Measurements from ENCODE around the gene CLTCL1. TPM values are rescaled to one million over a fixed set of nuclear protein-coding genes. Genes with fewer than 3 reads are reported as not detected.

The CLTCL1 gene
- total RNA-seq (2022) (12.2 and 21.7 TPM in 2 replicates), Bru-seq, nascent RNA (percentile 56 among the genes with signal in this experiment), BruChase-seq, experiment 1, labeled RNA remaining after a 6-hour chase (percentile 55 among the genes with signal in this experiment), BruChase-seq, experiment 2, labeled RNA remaining after a 2-hour chase (percentile 63 among the genes with signal in this experiment)
- long read RNA-seq, full-length matches to known transcripts = 11 of 29 reads
- long read RNA-seq, partial matches to known transcripts = 10 of 29 reads
- long read RNA-seq, other reads (novel, unspliced or antisense) = 8 of 29 reads

GRCh38 chr22:19291580-19292457, at the start of gene CLTCL1:
Gene CLTCL1 (minus strand): TSS chr22:19291719. CDS start chr22:19291641, 78 bp downstream.
- no peaks in the 10 kb centered on the region for H3K27me3 Mint-ChIP-seq (ENCODE audit: insufficient read depth, unreplicated experiment)
- BruUV-seq (replicated peaks) = TSS peak; percentile 58
- TF ChIP-seq CTCF (IDR thresholded peaks at IDR 0.05; ENCODE audit: unreplicated experiment) = no peak
- DNase-seq (ENCODE audit: unreplicated experiment) = peak; percentile 57
- no peaks in the 10 kb centered on the region for H3K9me3 Mint-ChIP-seq (ENCODE audit: unreplicated experiment)
- H3K4me3 Mint-ChIP-seq (ENCODE audit: unreplicated experiment) = peak within 1 kb of the TSS; percentile 84
- H3K36me3 Mint-ChIP-seq (ENCODE audit: insufficient read depth, unreplicated experiment) = no peaks in the 10 kb centered on the region
- H3K27ac Mint-ChIP-seq (ENCODE audit: low read depth, unreplicated experiment) = peak within 1 kb of the TSS; percentile 52
- POLR2A ChIA-PET = interaction anchor here (0.6 to 2.4 kb wide), 14 partner anchors 12 to 191 kb away, joined by 3 to 22 read pairs (median 8); partner anchors contain the start of genes C22orf39, CDC45, DGCR2 and ESS2
- CTCF ChIA-PET = interaction anchor here (0.5 to 1.4 kb wide), 3 partner anchors 142 to 191 kb away, joined by 3 to 8 read pairs (median 3); partner anchors contain the start of gene ESS2
- intact Hi-C loops (cut with micrococcal nuclease) = loop anchor here (2.0 to 10.0 kb wide), 2 partner anchors 113 to 423 kb away; partner anchors contain the start of genes SEPTIN5 and SLC25A1
- H3K4me1 Mint-ChIP-seq (ENCODE audit: insufficient read depth, unreplicated experiment) = peaks cover 35% of the 10 kb centered on the region

GRCh38 chr22:19337137-19337536, 45.6 kb upstream of the CLTCL1 start:
- Mint-ChIP-seq H3K4me3 (ENCODE audit: unreplicated experiment) (no peak overlapping the region), H3K27me3 (ENCODE audit: insufficient read depth, unreplicated experiment) (no peaks in the 10 kb centered on the region), H3K27ac (ENCODE audit: low read depth, unreplicated experiment) (no peak overlapping the region), H3K4me1 (ENCODE audit: insufficient read depth, unreplicated experiment) (no peaks in the 10 kb centered on the region), H3K36me3 (ENCODE audit: insufficient read depth, unreplicated experiment) (peaks cover 86% of the 10 kb centered on the region), H3K9me3 (ENCODE audit: unreplicated experiment) (no peaks in the 10 kb centered on the region)
- no peak for DNase-seq (ENCODE audit: unreplicated experiment)
- CTCF ChIA-PET = interaction anchor here (0.6 kb wide), 2 partner anchors 19 to 392 kb away, joined by 3 to 7 read pairs; no protein-coding TSS in a partner anchor
- BruUV-seq (replicated peaks) = no TSS peak
- no peak for TF ChIP-seq CTCF (IDR thresholded peaks at IDR 0.05; ENCODE audit: unreplicated experiment)
- POLR2A ChIA-PET = no interaction called here
- intact Hi-C loops (cut with micrococcal nuclease) = no loop called here

- no peak for TF ChIP-seq CTCF (IDR thresholded peaks at IDR 0.05; ENCODE audit: unreplicated experiment)
- BruUV-seq (replicated peaks) = no TSS peak
- H3K4me3 Mint-ChIP-seq (ENCODE audit: unreplicated experiment) = no peak overlapping the region
- H3K4me1 Mint-ChIP-seq (ENCODE audit: insufficient read depth, unreplicated experiment) = no peaks in the 10 kb centered on the region
- no peaks in the 10 kb centered on the region for H3K9me3 Mint-ChIP-seq (ENCODE audit: unreplicated experiment)
- CTCF ChIA-PET = interaction anchor here (0.6 kb wide), 2 partner anchors 19 to 35 kb away, joined by 6 to 7 read pairs; no protein-coding TSS in a partner anchor
- no peaks in the 10 kb centered on the region for H3K27me3 Mint-ChIP-seq (ENCODE audit: insufficient read depth, unreplicated experiment)
- DNase-seq (ENCODE audit: unreplicated experiment) = no peak
- POLR2A ChIA-PET = interaction anchor here (0.6 to 0.7 kb wide), 2 partner anchors 314 to 323 kb away, joined by 3 read pairs; no protein-coding TSS in a partner anchor
- intact Hi-C loops (cut with micrococcal nuclease) = no loop called here
- no peak overlapping the region for H3K27ac Mint-ChIP-seq (ENCODE audit: low read depth, unreplicated experiment)
- peaks cover 84% of the 10 kb centered on the region for H3K36me3 Mint-ChIP-seq (ENCODE audit: insufficient read depth, unreplicated experiment)
Measured at GRCh38 chr22:19336133-19337075, 44.9 kb upstream of the CLTCL1 start.

All from MCF 10A (cell line).